LNCaP clone FGC (cell line): ENCODE data around the gene KCNC4.

Experiments
- DNase-seq: peaks from one replicate; pipeline ENCODE4 v3.0.0-alpha.2; 2011; ENCODE audit warnings: low read depth
- H3K4me3 ChIP-seq: 2 replicates; pipeline ENCODE4 v1.5.1; 2011; ENCODE audit warnings: mild to moderate bottlenecking, low read depth, low read length, control low read depth
- CTCF ChIP-seq: IDR thresholded peaks from 2 replicates; pipeline ENCODE4 v1.5.1; 2012; ENCODE audit warnings: mild to moderate bottlenecking; ENCODE audit not compliant: control insufficient read depth, insufficient read depth; ENCODE audit errors: extremely low read depth

KCNC4 gene

GRCh38 chr1:110250008-110250407 is 39.9 kb downstream of the KCNC4 start:
- no peak for DNase-seq
- no peak for TF ChIP-seq CTCF
- no peak overlapping the region for H3K4me3 ChIP-seq

- TF ChIP-seq CTCF: no peak
- H3K4me3 ChIP-seq: no peak overlapping the region
- DNase-seq: no peak
These were observed 40.6 kb downstream of the KCNC4 start for GRCh38 chr1:110250749-110251148.

GRCh38 chr1:110253213-110253612 is 43.1 kb downstream of the KCNC4 start:
- TF ChIP-seq CTCF: no peak
- H3K4me3 ChIP-seq: no peak overlapping the region
- DNase-seq: no peak

GRCh38 chr1:110254604-110255391 is 44.7 kb downstream of the KCNC4 start:
- no peak overlapping the region for H3K4me3 ChIP-seq
- DNase-seq: no peak
- TF ChIP-seq CTCF: no peak

GRCh38 chr1:110255392-110255787 is 45.3 kb downstream of the KCNC4 start:
- DNase-seq: no peak
- no peak overlapping the region for H3K4me3 ChIP-seq
- TF ChIP-seq CTCF: no peak

- DNase-seq: no peak
- no peak for TF ChIP-seq CTCF
These were observed 48.6 kb downstream of the KCNC4 start for GRCh38 chr1:110258734-110259133.

GRCh38 chr1:110259770-110260169 is 49.7 kb downstream of the KCNC4 start:
- DNase-seq: no peak
- no peak for TF ChIP-seq CTCF
- no peak overlapping the region for H3K4me3 ChIP-seq

More at GRCh38 chr1:110258734-110259133, 48.6 kb downstream of the KCNC4 start:
- H3K4me3 ChIP-seq: no peak overlapping the region
